Subcutaneous preadipocyte (primary cell): ENCODE results near the gene RIOX2. TPM values are rescaled to one million over a fixed set of nuclear protein-coding genes. Genes with fewer than 3 reads are reported as not detected.

Source experiments
- total RNA-seq: library from RNA; depleted of rRNA; stranded (reverse); fragments of >200 nt; gene quantifications from 2 replicates; pipeline ENCODE4 v1.2.3, GENCODE V29; 2012

The RIOX2 gene
- 33.4 and 45.9 TPM in 2 replicates for total RNA-seq

GRCh38 chr3:97971679-97972567 lies at the start of gene RIOX2:
Gene RIOX2 (minus strand): TSS chr3:97972431. CDS start chr3:97967593, 4,838 bp downstream.

Other genes with a start within 250 kb of the RIOX2 start
- gene ARL6, start 207.7 kb downstream of the RIOX2 start, total RNA-seq, result 4.4 and 8.6 TPM in 2 replicates
- gene CRYBG3, start 150.4 kb downstream of the RIOX2 start, total RNA-seq, result 16.2 and 22.3 TPM in 2 replicates
- gene GABRR3, start 62.9 kb upstream of the RIOX2 start, total RNA-seq, result not detected in 2 replicates
- gene OR5AC2, start 114.7 kb upstream of the RIOX2 start, total RNA-seq, result not detected in 2 replicates
- gene OR5H1, start 158.3 kb upstream of the RIOX2 start, total RNA-seq, result not detected in 2 replicates
- not detected in 2 replicates for gene OR5H14, start 175.0 kb upstream of the RIOX2 start, total RNA-seq
- not detected in 2 replicates for gene OR5H15, start 194.3 kb upstream of the RIOX2 start, total RNA-seq